HEK293 (cell line): ENCODE data around the gene NLGN1.
A peak's percentile ranks its signal among the peaks of the same experiment; 100 is the strongest.

Experiments
- MYNN ChIP-seq: fragments of 450-650 bp; formaldehyde crosslinking; IDR thresholded peaks from 2 replicates; pipeline ENCODE4 v1.5.1; 2016; ENCODE audit warnings: missing biosample characterization, missing genetic modification characterization, borderline replicate concordance
- REST ChIP-seq: fragments of 450-650 bp; formaldehyde crosslinking; IDR thresholded peaks from 2 replicates; pipeline ENCODE4 v1.5.1; 2016; ENCODE audit warnings: missing biosample characterization, missing genetic modification characterization
- ZBTB7A ChIP-seq: fragments of 450-650 bp; formaldehyde crosslinking; IDR thresholded peaks from 2 replicates; pipeline ENCODE4 v1.5.1; 2016; ENCODE audit warnings: low read depth, missing biosample characterization, missing genetic modification characterization
- ZNF174 ChIP-seq: fragments of 450-650 bp; formaldehyde crosslinking; IDR thresholded peaks from 2 replicates; pipeline ENCODE4 v1.5.0; 2017; ENCODE audit warnings: missing biosample characterization, mild to moderate bottlenecking, missing genetic modification characterization
- ZNF37A ChIP-seq: fragments of 450-650 bp; IDR thresholded peaks from 2 replicates; pipeline ENCODE4 v1.5.1; 2018; ENCODE audit warnings: missing biosample characterization, missing genetic modification characterization
- ZNF416 ChIP-seq: fragments of 450-650 bp; formaldehyde crosslinking; IDR thresholded peaks from 2 replicates; pipeline ENCODE4 v1.5.1; 2016; ENCODE audit warnings: missing biosample characterization, missing genetic modification characterization
- ZNF530 ChIP-seq: fragments of 450-650 bp; formaldehyde crosslinking; IDR thresholded peaks from 2 replicates; pipeline ENCODE4 v1.5.1; 2016; ENCODE audit warnings: low read depth, missing biosample characterization, missing genetic modification characterization
- ZNF692 ChIP-seq: fragments of 450-650 bp; formaldehyde crosslinking; IDR thresholded peaks from 2 replicates; pipeline ENCODE4 v1.5.1; 2016; ENCODE audit warnings: missing biosample characterization, missing genetic modification characterization
- ZNF701 ChIP-seq: fragments of 450-650 bp; formaldehyde crosslinking; IDR thresholded peaks from 2 replicates; pipeline ENCODE4 v1.5.1; 2016; ENCODE audit warnings: missing biosample characterization, missing genetic modification characterization
- TF ChIP-seq, protein P1 (sequence below): fragments of 450-650 bp; formaldehyde crosslinking; IDR thresholded peaks from 2 replicates; pipeline ENCODE4 v1.5.1; 2016; ENCODE audit warnings: missing biosample characterization, missing genetic modification characterization
- TF ChIP-seq, protein P2 (sequence below): fragments of 450-650 bp; formaldehyde crosslinking; IDR thresholded peaks from 2 replicates; pipeline ENCODE4 v1.5.1; 2016; ENCODE audit warnings: missing biosample characterization, missing genetic modification characterization

DNA sequence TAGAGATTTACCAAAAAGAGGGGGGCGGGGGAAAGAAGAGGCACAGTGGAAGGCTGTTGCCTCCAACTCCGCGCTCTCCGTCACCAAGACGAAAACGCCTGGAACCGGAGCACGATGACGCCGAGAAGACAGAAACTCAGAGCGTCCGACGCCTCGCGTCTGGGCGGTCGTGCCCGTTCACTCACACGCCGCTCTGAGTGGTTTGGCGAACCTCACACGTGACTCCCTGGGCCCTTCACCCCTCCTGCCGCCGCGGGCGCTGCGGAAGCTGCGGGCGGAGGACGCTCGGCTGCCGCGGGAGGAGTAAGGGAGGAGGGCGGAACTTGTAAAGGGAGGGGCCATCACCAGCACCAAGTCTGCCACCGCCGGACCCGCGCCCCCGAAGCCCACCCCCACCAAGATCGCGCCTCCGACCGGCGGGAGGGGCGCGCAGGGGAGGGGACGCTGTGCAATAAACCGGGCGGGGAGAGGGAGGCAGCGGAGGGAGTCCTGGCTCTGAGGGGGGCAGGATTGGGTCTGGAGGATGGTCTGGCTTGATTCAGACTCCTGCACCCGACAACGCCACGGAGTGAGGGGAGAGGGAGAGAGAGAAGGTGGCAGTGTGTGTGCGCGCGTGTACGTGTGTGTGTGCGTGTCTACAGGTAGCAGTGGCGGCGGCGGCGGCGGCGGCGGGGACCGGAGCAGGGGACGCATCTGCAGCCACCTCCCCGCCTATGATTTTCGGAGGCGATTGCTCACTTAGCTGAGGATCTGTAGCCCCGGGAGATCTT, 1.9 kb upstream of the NLGN1 start:
- TF ChIP-seq, protein P1, sequence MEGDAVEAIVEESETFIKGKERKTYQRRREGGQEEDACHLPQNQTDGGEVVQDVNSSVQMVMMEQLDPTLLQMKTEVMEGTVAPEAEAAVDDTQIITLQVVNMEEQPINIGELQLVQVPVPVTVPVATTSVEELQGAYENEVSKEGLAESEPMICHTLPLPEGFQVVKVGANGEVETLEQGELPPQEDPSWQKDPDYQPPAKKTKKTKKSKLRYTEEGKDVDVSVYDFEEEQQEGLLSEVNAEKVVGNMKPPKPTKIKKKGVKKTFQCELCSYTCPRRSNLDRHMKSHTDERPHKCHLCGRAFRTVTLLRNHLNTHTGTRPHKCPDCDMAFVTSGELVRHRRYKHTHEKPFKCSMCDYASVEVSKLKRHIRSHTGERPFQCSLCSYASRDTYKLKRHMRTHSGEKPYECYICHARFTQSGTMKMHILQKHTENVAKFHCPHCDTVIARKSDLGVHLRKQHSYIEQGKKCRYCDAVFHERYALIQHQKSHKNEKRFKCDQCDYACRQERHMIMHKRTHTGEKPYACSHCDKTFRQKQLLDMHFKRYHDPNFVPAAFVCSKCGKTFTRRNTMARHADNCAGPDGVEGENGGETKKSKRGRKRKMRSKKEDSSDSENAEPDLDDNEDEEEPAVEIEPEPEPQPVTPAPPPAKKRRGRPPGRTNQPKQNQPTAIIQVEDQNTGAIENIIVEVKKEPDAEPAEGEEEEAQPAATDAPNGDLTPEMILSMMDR, result peak; percentile 53
- TF ChIP-seq REST (tag by site-specific recombination) (peak; percentile 20; the same call in 1 of the 2 replicates), ZNF37A (tag by site-specific recombination) (no peak), ZNF530 (tag by site-specific recombination) (no peak), MYNN (tag by site-specific recombination) (peak; percentile 18; the same call in 1 of the 2 replicates), ZNF416 (tag by site-specific recombination) (no peak), ZNF174 (tag by site-specific recombination) (no peak), ZBTB7A (tag by site-specific recombination) (peak; percentile 97), ZNF692 (tag by site-specific recombination) (peak; percentile 80), ZNF701 (tag by site-specific recombination) (no peak)
- TF ChIP-seq, protein P2, sequence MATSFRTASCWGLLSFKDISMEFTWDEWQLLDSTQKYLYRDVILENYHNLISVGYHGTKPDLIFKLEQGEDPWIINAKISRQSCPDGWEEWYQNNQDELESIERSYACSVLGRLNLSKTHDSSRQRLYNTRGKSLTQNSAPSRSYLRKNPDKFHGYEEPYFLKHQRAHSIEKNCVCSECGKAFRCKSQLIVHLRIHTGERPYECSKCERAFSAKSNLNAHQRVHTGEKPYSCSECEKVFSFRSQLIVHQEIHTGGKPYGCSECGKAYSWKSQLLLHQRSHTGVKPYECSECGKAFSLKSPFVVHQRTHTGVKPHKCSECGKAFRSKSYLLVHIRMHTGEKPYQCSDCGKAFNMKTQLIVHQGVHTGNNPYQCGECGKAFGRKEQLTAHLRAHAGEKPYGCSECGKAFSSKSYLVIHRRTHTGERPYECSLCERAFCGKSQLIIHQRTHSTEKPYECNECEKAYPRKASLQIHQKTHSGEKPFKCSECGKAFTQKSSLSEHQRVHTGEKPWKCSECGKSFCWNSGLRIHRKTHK (tag by site-specific recombination), result no peak
